Stomach (tissue), 9 donors: Measurements from ENCODE around the gene SPOCK3. TPM values are rescaled to one million over a fixed set of nuclear protein-coding genes. Genes with fewer than 3 reads are reported as not detected.

Experiments
- DNase-seq, 2 donors: peaks; one replicate each; pipeline versions ENCODE4 v3.0.0 to v3.0.0-alpha.2; 2013 to 2019
- H3K27ac ChIP-seq, 5 donors: fragments of 200-600 bp in 4 of 5; sonication (generic) in 4 of 5; one replicate each; pipeline ENCODE4 v1.5.1; 2013 to 2019; ENCODE audit warnings: mild to moderate bottlenecking in 1 of 5, moderate library complexity in 1 of 5
- H3K27me3 ChIP-seq, 3 donors: fragments of 200-600 bp; sonication (generic); one replicate each; pipeline ENCODE4 v1.5.1; 2017 to 2019; ENCODE audit warnings: mixed run types in 1 of 3
- H3K36me3 ChIP-seq, 4 donors: fragments of 200-600 bp; sonication (generic); 1 replicate in 3 of 4; 2 replicates in 1 of 4; pipeline ENCODE4 v1.5.1; 2016 to 2019
- H3K4me1 ChIP-seq, 4 donors: fragments of 200-600 bp; sonication (generic); one replicate each; pipeline ENCODE4 v1.5.1; 2016 to 2019
- H3K4me3 ChIP-seq, 4 donors: fragments of 200-600 bp; sonication (generic) in 3 of 4; one replicate each; pipeline ENCODE4 v1.5.1; 2016 to 2019; ENCODE audit warnings: mild to moderate bottlenecking in 1 of 4
- H3K9me3 ChIP-seq, 4 donors: fragments of 200-600 bp; sonication (generic); one replicate each; pipeline ENCODE4 v1.5.1; 2016 to 2019
- CTCF ChIP-seq, 7 experiments: fragments of 450-650 bp in 4 of 7; fragments of 200-600 bp in 3 of 7; sonication (generic) in 3 of 7; IDR thresholded peaks; one replicate each; pipeline ENCODE4 v1.5.1; 2016 to 2019; ENCODE audit warnings: antibody characterized with exemption in 7 of 7, control low read depth in 2 of 7, mild to moderate bottlenecking in 1 of 7
- EP300 ChIP-seq: sonication (generic); formaldehyde crosslinking; IDR thresholded peaks from one replicate; pipeline ENCODE4 v1.6.1; 2017; ENCODE audit warnings: antibody characterized with exemption
- POLR2A ChIP-seq, 4 donors: fragments of 450-650 bp; IDR thresholded peaks; one replicate each; pipeline ENCODE4 v1.6.1; 2016; ENCODE audit warnings: antibody characterized with exemption in 4 of 4, control low read depth in 2 of 4, mild to moderate bottlenecking in 1 of 4, moderate library complexity in 1 of 4
- POLR2AphosphoS5 ChIP-seq, 3 donors: sonication (generic); formaldehyde crosslinking; IDR thresholded peaks; one replicate each; pipeline ENCODE4 v1.6.1; 2016; ENCODE audit warnings: antibody characterized with exemption in 3 of 3
- WGBS, 5 donors: extraction: QIAGEN DNeasy Blood & Tissue Kit in 3 of 5; methylation state at CpG; one replicate each; pipeline versions ENCODE4 v1.1.5 to v1.1.7; 2013 to 2018; 5-methylcytosine and 5-hydroxymethylcytosine counted together
- intact Hi-C: fragments of 100-400 bp; cut with DNase I; formaldehyde crosslinking; loops from one replicate; pipeline ENCODE4 v1.15.1; 2023; ENCODE audit warnings: low total_unique reads
- polyA plus RNA-seq, 3 donors: library from polyadenylated mRNA; stranded (reverse); fragments of 200-250 nt; gene quantifications; one replicate each; pipeline ENCODE4 v1.2.3, GENCODE V29; 2013
- total RNA-seq, 5 donors: library from RNA; depleted of rRNA; stranded (reverse); fragments of >200 nt; gene quantifications; one replicate each; pipeline versions ENCODE4 v1.1.0 to v1.2.3, GENCODE V29; 2014 to 2016
- donor health status: healthy with polysubstance abuse.
- donor health status: Bipolar disorder and iron deficiency.
- donor health status: healthy.

SPOCK3 gene
- total and polyA plus RNA-seq, 8 donors: 0.33 to 6.1 (median 1.8) TPM; not detected in 5

- no peaks in the 10 kb centered on the region for H3K36me3 ChIP-seq
- no peak for DNase-seq
- H3K9me3 ChIP-seq: peaks cover 0 to 4% (median 0%) of the 10 kb centered on the region in 4 donors
- H3K27me3 ChIP-seq: no peaks in the 10 kb centered on the region
- intact Hi-C loops: no loop called here
- H3K4me3 ChIP-seq: no peak overlapping the region
- H3K4me1 ChIP-seq: peaks cover 0 to 12% (median 0%) of the 10 kb centered on the region in 4 donors
- 56 to 83% (median 60%) methylated on average over 3 of the region's 3 CpGs for WGBS, 5 donors
- H3K27ac ChIP-seq: no peak overlapping the region
- no peak for TF ChIP-seq CTCF (IDR thresholded peaks at IDR 0.05)
- TF ChIP-seq EP300: no peak
- TF ChIP-seq POLR2A (IDR thresholded peaks at IDR 0.05): no peak
- TF ChIP-seq POLR2AphosphoS5 (IDR thresholded peaks at IDR 0.05): no peak
These were observed 410.4 kb downstream of the SPOCK3 start for GRCh38 chr4:166823848-166824247.

- intact Hi-C loops: no loop called here
- WGBS, 5 donors: 44 to 77% (median 63%) methylated on average over 1 of the region's 1 CpG
- TF ChIP-seq POLR2AphosphoS5 (IDR thresholded peaks at IDR 0.05): no peak
- TF ChIP-seq POLR2A (IDR thresholded peaks at IDR 0.05): no peak
- no peak for TF ChIP-seq EP300
- TF ChIP-seq CTCF (IDR thresholded peaks at IDR 0.05): no peak
- Histone ChIP-seq H3K36me3 (no peaks in the 10 kb centered on the region), H3K9me3 (peaks cover 0 to 4% (median 0%) of the 10 kb centered on the region in 4 donors), H3K4me3 (no peak overlapping the region), H3K27me3 (no peaks in the 10 kb centered on the region), H3K4me1 (peaks cover 0 to 12% (median 0%) of the 10 kb centered on the region in 4 donors), H3K27ac (no peak overlapping the region)
- no peak for DNase-seq
These were observed 411.2 kb downstream of the SPOCK3 start for GRCh38 chr4:166823126-166823525.

- Histone ChIP-seq H3K9me3 (peaks cover 0 to 4% (median 0%) of the 10 kb centered on the region in 4 donors), H3K4me3 (no peak overlapping the region), H3K27ac (no peak overlapping the region), H3K4me1 (peaks cover 0 to 7% (median 0%) of the 10 kb centered on the region in 4 donors), H3K27me3 (no peaks in the 10 kb centered on the region), H3K36me3 (no peaks in the 10 kb centered on the region)
- no peak for TF ChIP-seq CTCF (IDR thresholded peaks at IDR 0.05)
- no peak for TF ChIP-seq POLR2AphosphoS5 (IDR thresholded peaks at IDR 0.05)
- no peak for TF ChIP-seq POLR2A (IDR thresholded peaks at IDR 0.05)
- no peak for TF ChIP-seq EP300
- DNase-seq: no peak
- WGBS, 5 donors: 83 to 91% (median 84%) methylated on average over 4 of the region's 4 CpGs
- intact Hi-C loops: no loop called here
These were observed 411.9 kb downstream of the SPOCK3 start for GRCh38 chr4:166822386-166822785.

- TF ChIP-seq POLR2A (IDR thresholded peaks at IDR 0.05) (no peak), POLR2AphosphoS5 (IDR thresholded peaks at IDR 0.05) (peak in 1 of 3 donors; percentile 31)
- peak in 1 of 2 donors; percentile 71 for DNase-seq
- intact Hi-C loops: no loop called here
These were observed 417.4 kb downstream of the SPOCK3 start for GRCh38 chr4:166816890-166817289.

GRCh38 chr4:166808380-166808779 lies 425.9 kb downstream of the SPOCK3 start:
- DNase-seq: no peak
- Histone ChIP-seq H3K9me3 (no peaks in the 10 kb centered on the region), H3K27me3 (no peaks in the 10 kb centered on the region), H3K36me3 (no peaks in the 10 kb centered on the region), H3K4me3 (no peak overlapping the region), H3K27ac (no peak overlapping the region), H3K4me1 (no peaks in the 10 kb centered on the region)
- intact Hi-C loops: no loop called here
- TF ChIP-seq POLR2AphosphoS5 (IDR thresholded peaks at IDR 0.05): no peak
- no peak for TF ChIP-seq EP300
- no peak for TF ChIP-seq POLR2A (IDR thresholded peaks at IDR 0.05)
- TF ChIP-seq CTCF (IDR thresholded peaks at IDR 0.05): no peak

More at GRCh38 chr4:166816890-166817289, 417.4 kb downstream of the SPOCK3 start:
- Histone ChIP-seq H3K27me3 (no peaks in the 10 kb centered on the region), H3K4me3 (no peak overlapping the region), H3K4me1 (no peaks in the 10 kb centered on the region), H3K36me3 (no peaks in the 10 kb centered on the region), H3K9me3 (peaks cover 0 to 4% (median 0%) of the 10 kb centered on the region in 4 donors), H3K27ac (no peak overlapping the region)
- 14 to 88% (median 32%) methylated on average over 3 of the region's 3 CpGs for WGBS, 5 donors
